ENCODE results near the gene B4GALT5. TPM values are rescaled to one million over a fixed set of nuclear protein-coding genes. Genes with fewer than 3 reads are reported as not detected.

Gene B4GALT5
- total RNA-seq, 1 experiment from 2014 or later, result 62.4 TPM

Other genes with a start within 250 kb of the B4GALT5 start
- 1.1 to 1.5 TPM (median 1.1 TPM) in 3 replicates for gene KCNB1, start 231.2 kb downstream of the B4GALT5 start, total RNA-seq (2021)
- 24.3 to 37.0 TPM (median 34.4 TPM) in 3 replicates for gene PTGIS, start 145.7 kb downstream of the B4GALT5 start, total RNA-seq (2021)
- 6.3 to 6.5 TPM (median 6.5 TPM) in 3 replicates for gene SLC9A8, start 99.0 kb upstream of the B4GALT5 start, total RNA-seq (2021)
- gene SPATA2, start 201.7 kb upstream of the B4GALT5 start, total RNA-seq (2021), result 10.1 to 11.3 TPM (median 11.3 TPM) in 3 replicates
- 86.6 to 91.6 TPM (median 88.1 TPM) in 3 replicates for gene RNF114, start 222.5 kb upstream of the B4GALT5 start, total RNA-seq (2021)